SK-MEL-5 (cell line): ENCODE data around the gene SPSB3. TPM values are rescaled to one million over a fixed set of nuclear protein-coding genes. Genes with fewer than 3 reads are reported as not detected.

ENCODE experiments used
- DNase-seq: peaks from one replicate; pipeline ENCODE4 v3.0.0-alpha.2; 2016; ENCODE audit warnings: low read depth, low spot score
- in situ Hi-C: cut with HindIII; loops from 2 replicates; pipeline ENCODE4 v1.10.0; 2016; ENCODE audit warnings: low sequenced_read_pairs, high pct_unique_total_duplicates, low pct_unique_long_range_greater_than_20kb
- polyA plus RNA-seq, 2 experiments: library from polyadenylated mRNA; depleted of rRNA; stranded (reverse); fragments of >200 nt; gene quantifications; 2 replicates each; pipeline ENCODE4 v1.2.3, GENCODE V29; 2015
- total RNA-seq: library from RNA; depleted of rRNA; stranded (reverse); fragments of >200 nt; shearing (Covaris generic); gene quantifications from 2 replicates; pipeline ENCODE4 v1.2.3, GENCODE V29; 2014; rRNA removed

SPSB3 gene
- 12.8 and 13.1 TPM in 2 replicates for total RNA-seq
- polyA plus RNA-seq (2015; cell fraction: cytosol; rRNA removed), result 15.8 and 18.7 TPM in 2 replicates
- 98.7 and 160 TPM in 2 replicates for polyA plus RNA-seq (2015; cell fraction: nucleus; rRNA removed)

DNA sequence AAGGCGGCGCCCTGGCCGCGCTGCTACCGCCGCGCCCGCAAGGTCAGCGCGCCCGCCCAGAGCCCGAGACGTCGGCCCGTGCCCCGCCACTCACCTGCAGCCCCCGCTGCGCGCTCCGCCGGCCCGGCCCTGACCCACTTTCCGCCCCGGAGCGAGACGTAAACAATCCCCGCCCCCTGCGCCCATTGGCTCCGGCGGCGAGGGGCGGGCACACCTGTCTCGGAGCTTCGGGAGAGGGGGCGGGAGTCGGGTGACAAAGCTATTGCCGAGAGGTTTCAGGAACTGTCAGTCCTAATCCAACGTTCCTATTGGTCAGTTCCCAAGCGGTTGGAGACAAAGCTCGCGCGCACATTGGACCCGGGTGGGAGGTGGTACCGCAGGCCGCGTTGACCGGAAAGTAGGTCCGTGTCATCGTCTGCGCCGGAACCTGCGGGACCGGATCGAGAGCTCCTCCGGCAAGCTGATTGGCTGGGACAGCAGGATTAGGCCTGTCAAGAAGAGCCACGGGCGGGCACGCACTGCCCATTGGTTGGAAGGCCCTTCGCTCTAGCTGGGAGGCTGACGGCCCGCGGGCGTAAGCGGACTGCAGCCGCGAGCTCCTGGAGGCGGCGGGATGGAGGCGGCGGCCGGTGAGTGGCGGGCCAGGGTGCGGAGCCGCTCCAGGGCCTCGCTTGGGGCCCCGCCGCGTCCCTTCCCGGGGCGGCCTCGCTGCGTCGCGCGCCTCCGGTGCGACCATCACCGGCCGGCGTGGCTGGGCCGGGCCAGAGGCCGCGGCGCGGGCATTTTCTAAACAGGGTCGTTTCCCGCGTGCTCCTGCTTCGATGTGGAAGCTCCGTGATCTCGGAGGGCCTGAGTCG lies at the start of gene SPSB3, which contains the start of gene NUBP2:
TSS of gene SPSB3 (minus strand) at position 164 of the 857 bp plus-strand sequence. CDS start 1,088 bp downstream, outside the sequence.
TSS of gene NUBP2 (plus strand) at position 553 of the 857 bp plus-strand sequence. CDS start at position 614, 61 bp downstream.
- DNase-seq, result peak; percentile 99
- in situ Hi-C loops, result no loop called here

- in situ Hi-C loops, result no loop called here
- no peak for DNase-seq
These were observed 49.1 kb upstream of the SPSB3 start for GRCh38 chr16:1831186-1832075.

DNA sequence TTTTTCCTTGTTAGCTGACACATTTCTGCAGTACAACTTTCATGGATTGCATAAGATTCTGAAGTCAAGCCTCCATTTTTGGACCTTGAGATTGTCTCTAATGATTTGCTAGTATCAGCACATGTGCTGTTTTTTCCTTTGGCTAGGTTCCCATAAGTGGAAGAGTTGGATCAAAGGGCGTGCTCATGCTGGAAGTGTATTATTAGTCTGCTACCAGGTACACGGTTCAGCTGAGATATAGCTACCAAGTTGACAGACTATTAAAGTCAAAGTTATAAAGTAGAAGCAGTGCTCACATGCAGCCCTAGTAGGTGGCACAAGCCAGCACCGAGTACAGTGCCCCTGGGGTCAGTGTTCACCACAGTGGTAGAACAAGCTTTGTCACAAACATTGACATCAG lies 47.8 kb upstream of the SPSB3 start:
- DNase-seq, result no peak
- in situ Hi-C loops, result no loop called here

DNA sequence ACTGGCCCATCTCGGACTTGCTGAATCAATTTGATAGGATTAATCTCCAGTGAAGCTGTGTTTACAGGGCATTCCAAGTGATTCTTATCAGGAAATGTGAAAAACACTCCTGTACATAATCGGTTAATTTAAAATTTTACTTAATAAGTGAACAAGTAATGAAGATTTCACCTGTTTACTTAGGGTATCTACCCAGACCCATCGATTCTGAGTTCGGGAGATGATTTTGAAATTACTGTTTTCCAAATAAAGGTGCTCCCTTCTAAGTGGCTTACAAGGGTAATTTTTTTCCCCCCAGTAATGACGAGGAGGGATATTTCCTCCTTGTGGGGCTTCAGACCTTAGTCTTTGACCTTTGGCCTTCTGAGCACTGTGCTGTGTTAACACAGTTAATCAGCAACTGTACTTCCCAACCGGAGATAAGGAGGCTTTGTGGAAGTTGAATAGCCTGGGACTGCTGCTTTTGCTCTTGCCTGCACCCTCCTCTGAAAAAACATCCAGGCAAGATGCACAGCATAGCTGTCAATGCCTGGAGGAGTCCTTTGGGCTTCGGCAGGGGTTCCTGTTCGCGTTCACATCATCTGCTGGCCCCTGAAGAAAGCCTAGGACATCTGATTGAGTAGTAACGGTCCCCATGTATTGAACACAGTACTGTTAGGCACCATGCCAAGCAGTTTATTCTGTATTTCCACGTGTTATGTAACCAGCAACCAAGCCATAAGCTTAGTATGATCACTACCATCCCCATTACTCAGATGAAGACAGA lies 46.5 kb upstream of the SPSB3 start:
- in situ Hi-C loops, result no loop called here
- DNase-seq, result no peak

GRCh38 chr16:1826691-1827573 lies 44.6 kb upstream of the SPSB3 start, which contains the start of the genes FAHD1 and HAGH:
Gene FAHD1 (plus strand): TSS chr16:1827206. CDS start chr16:1827239, 33 bp downstream.
Gene HAGH (minus strand): TSS chr16:1826825. CDS start chr16:1826787, 38 bp downstream.
- DNase-seq, result peak; percentile 91
- in situ Hi-C loops, result no loop called here

DNA sequence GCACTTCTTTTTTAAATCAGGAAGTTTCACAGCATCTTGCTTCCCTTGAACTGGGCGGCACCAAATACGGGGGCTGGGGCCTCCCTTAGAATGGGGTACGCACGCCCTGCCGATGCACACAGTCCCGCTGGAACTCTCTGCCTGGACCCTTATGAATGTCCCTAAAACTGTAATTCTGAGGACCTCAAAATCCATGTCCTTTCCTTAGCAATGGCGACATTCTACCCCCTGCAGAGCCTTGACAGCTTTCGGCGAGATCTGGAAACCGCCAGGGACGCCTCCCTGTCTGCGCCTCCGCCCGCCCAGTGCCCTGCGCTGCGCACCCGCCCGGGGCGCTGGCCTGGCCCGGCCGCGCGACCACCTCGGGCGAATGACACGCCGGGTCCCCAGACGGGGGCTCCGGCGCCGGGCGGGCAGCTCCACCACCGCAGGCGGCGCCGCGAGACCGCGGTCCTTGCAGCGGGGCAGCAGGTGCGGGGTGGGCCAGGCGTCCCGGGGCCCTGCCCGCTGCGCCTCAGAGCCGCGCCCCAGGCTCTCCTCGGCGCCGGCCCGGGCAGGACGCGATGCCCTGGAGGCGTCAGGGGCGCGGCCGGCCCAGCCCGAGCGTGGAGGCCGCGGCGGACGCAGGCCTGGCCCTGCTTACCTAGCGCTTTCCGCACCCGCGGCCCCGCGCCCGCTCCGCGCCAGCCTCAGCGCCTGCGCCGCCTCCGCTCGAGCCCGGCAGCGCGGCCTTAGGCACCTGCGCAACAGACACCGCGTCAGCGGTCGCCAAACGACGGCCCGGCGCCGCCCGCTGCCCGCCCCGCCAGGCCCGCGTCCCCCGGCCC lies 43.7 kb upstream of the SPSB3 start:
- in situ Hi-C loops, result no loop called here
- peak; percentile 41 for DNase-seq

- DNase-seq, result no peak
- in situ Hi-C loops, result no loop called here
These were observed 43.1 kb upstream of the SPSB3 start for GRCh38 chr16:1825381-1825863.

DNA sequence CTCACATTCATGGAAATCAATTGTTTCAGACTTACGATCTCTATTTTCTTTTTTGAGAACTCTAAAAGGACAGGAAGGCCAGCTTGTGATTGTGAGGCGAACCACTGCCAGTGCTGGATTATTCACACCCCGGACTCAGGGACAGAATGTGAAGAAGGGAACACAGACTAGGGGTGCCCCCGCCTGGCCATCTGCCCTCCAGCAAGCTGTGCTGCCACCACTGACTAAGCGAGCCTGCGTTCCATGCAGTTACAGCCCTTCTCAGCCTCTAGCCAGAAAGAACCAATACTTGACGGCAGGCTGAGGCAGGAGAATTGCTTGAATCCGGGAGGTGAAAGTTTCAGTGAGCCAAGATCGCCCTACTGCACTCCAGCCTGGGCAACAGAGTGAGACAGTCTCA lies 41.5 kb upstream of the SPSB3 start:
- DNase-seq, result peak; percentile 60
- in situ Hi-C loops, result no loop called here

GRCh38 chr16:1822801-1823200 lies 40.4 kb upstream of the SPSB3 start:
- no peak for DNase-seq
- in situ Hi-C loops, result no loop called here

GRCh38 chr16:1821861-1822611 lies 39.7 kb upstream of the SPSB3 start:
- DNase-seq, result no peak
- in situ Hi-C loops, result no loop called here

- in situ Hi-C loops, result no loop called here
- DNase-seq, result no peak
These were observed 38.5 kb upstream of the SPSB3 start for GRCh38 chr16:1820946-1821290.

DNA sequence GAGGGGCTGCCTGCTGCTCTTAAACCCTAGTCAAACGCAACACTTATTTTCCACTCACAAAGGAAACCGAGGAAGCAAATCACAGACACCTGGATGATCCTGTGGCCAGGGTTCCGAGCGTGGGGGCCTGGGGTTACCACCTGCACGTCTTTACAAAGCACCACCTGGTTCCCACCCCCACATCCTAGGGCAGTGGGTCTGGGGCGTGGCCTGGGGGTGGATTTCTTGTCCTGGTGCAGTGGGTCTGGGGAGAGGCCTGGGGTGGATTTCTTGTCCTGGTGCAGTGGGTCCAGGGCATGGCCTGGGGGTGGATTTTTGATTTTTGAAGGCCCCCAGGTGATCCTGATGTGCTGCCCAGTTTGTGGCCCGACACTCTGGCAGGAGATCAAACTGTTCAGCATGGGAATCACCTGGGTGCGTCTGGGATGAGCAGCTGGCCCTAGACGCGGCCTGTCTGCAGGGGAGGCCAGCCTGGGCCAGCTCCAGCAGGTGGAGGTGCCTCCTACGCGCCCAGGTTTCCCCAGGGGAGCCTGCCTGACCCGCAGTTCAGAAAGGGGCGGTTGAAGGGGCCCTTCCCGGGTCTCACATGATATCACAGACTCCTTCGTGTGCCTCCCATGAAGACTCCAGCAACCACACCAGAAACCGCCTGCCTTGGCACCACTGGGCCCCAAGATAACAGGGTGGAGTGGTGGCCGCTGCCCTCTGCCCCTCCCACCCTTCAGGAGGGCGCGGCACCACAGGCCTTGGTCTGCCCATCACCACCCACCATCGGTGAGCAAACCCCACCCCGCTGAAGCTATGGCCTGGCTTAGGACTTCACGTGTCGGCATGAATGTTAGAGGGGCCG lies 38.0 kb upstream of the SPSB3 start:
- in situ Hi-C loops, result no loop called here
- no peak for DNase-seq

GRCh38 chr16:1819611-1820010 lies 37.2 kb upstream of the SPSB3 start:
- DNase-seq, result no peak
- in situ Hi-C loops, result no loop called here

GRCh38 chr16:1818873-1819525 lies 36.6 kb upstream of the SPSB3 start:
- no peak for DNase-seq

More at GRCh38 chr16:1818873-1819525, 36.6 kb upstream of the SPSB3 start:
- in situ Hi-C loops, result no loop called here
